Tibial nerve (tissue), 4 donors: Measurements from ENCODE around the gene AFF3.

ENCODE experiments used
- EP300 ChIP-seq, 2 donors: sonication (generic); formaldehyde crosslinking; IDR thresholded peaks; one replicate each; pipeline ENCODE4 v1.6.1; 2017; ENCODE audit warnings: antibody characterized with exemption in 2 of 2, mild to moderate bottlenecking in 1 of 2
- TF ChIP-seq, protein P1 (sequence below), 5 experiments: fragments of 200-600 bp in 3 of 5; fragments of 450-650 bp in 2 of 5; sonication (generic) in 3 of 5; IDR thresholded peaks; one replicate each; pipeline ENCODE4 v1.5.1; 2016 to 2019; ENCODE audit warnings: antibody characterized with exemption in 5 of 5, mild to moderate bottlenecking in 3 of 5, moderate library complexity in 2 of 5

DNA sequence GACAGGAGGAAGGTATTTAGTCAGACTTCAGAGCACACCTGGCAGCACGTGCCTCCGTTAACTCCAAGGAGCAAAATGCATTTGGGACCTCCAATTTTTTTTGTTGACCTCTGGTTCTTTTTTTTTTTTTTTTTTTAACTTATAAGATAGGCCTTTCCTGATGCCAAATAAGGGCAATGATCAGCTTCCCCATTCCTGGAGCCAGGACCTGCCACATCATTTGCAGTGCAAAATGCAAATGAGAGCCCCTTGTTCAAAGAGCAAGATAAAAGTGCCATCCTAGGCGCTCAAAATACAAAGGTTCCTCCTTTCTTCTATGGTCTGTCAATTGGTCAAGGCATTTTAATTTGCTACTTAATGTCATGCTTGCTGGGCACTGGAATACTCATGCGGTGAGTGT, 519.4 kb downstream of the AFF3 start:
- TF ChIP-seq, protein P1, sequence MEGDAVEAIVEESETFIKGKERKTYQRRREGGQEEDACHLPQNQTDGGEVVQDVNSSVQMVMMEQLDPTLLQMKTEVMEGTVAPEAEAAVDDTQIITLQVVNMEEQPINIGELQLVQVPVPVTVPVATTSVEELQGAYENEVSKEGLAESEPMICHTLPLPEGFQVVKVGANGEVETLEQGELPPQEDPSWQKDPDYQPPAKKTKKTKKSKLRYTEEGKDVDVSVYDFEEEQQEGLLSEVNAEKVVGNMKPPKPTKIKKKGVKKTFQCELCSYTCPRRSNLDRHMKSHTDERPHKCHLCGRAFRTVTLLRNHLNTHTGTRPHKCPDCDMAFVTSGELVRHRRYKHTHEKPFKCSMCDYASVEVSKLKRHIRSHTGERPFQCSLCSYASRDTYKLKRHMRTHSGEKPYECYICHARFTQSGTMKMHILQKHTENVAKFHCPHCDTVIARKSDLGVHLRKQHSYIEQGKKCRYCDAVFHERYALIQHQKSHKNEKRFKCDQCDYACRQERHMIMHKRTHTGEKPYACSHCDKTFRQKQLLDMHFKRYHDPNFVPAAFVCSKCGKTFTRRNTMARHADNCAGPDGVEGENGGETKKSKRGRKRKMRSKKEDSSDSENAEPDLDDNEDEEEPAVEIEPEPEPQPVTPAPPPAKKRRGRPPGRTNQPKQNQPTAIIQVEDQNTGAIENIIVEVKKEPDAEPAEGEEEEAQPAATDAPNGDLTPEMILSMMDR (IDR thresholded peaks at IDR 0.05): no peak
- no peak for TF ChIP-seq EP300 (IDR thresholded peaks at IDR 0.05)
